Kidney (tissue), 14 donors: ENCODE measurements around the gene FOXO1. TPM values are rescaled to one million over a fixed set of nuclear protein-coding genes. Genes with fewer than 3 reads are reported as not detected.
A peak's percentile ranks its signal among the peaks of the same experiment; 100 is the strongest.

Source experiments
- DNase-seq, 5 donors: peaks; one replicate each; pipeline ENCODE4 v3.0.0-alpha.2; 2013 to 2020
- FAIRE-seq: peaks from 2 replicates; lab custom pipeline; 2012; peaks lifted over from hg19 to GRCh38; lab: Jason Lieb, UNC
- H3K27ac ChIP-seq, 2 donors: one replicate each; pipeline ENCODE4 v1.7.0; 2013; ENCODE audit warnings: low read depth in 2 of 2, low read length in 2 of 2, inconsistent platforms in 1 of 2
- H3K27me3 ChIP-seq: one replicate; pipeline ENCODE4 v1.7.1; 2013; ENCODE audit warnings: low read length, inconsistent platforms; ENCODE audit not compliant: control insufficient read depth, insufficient read depth
- H3K36me3 ChIP-seq, 3 donors: one replicate each; pipeline versions ENCODE4 v1.7.0 to v1.7.1; 2013; ENCODE audit warnings: low read length in 3 of 3, control low read depth in 1 of 3, inconsistent platforms in 1 of 3; ENCODE audit not compliant: insufficient read depth in 3 of 3, control insufficient read depth in 2 of 3
- H3K4me1 ChIP-seq, 3 donors: one replicate each; pipeline versions ENCODE4 v1.7.0 to v1.7.1; 2013; ENCODE audit warnings: low read length in 3 of 3, inconsistent platforms in 1 of 3, low read depth in 1 of 3; ENCODE audit not compliant: control insufficient read depth in 2 of 3, insufficient read depth in 2 of 3
- H3K4me3 ChIP-seq, 3 donors: one replicate each; pipeline versions ENCODE4 v1.7.0 to v1.8.1; 2013; ENCODE audit warnings: low read length in 3 of 3, control low read depth in 1 of 3, inconsistent platforms in 1 of 3
- H3K9ac ChIP-seq, 3 donors: one replicate each; pipeline versions ENCODE4 v1.7.0 to v1.7.1; 2013; ENCODE audit warnings: low read length in 3 of 3, control low read depth in 1 of 3, inconsistent platforms in 1 of 3
- H3K9me3 ChIP-seq, 3 donors: one replicate each; pipeline versions ENCODE4 v1.7.0 to v1.7.1; 2013; ENCODE audit warnings: low read length in 3 of 3, control low read depth in 1 of 3, inconsistent platforms in 1 of 3; ENCODE audit not compliant: control insufficient read depth in 2 of 3, insufficient read depth in 1 of 3
- intact Hi-C: fragments of 100-400 bp; cut with DNase I; formaldehyde crosslinking; loops from one replicate; pipeline ENCODE4 v1.11.1; 2022
- polyA plus RNA-seq: library from polyadenylated mRNA; stranded (reverse); fragments of 350-450 nt; fragmentation: Illumina TruSeq; extraction: RNeasy Lipid Tissue Mini Kit (QIAGEN cat#74804); gene quantifications from one replicate; pipeline ENCODE4 v1.2.3, GENCODE V29; 2014; ENCODE audit warnings: low read depth, low replicate concordance; ENCODE audit not compliant: insufficient read depth
- total RNA-seq: library from RNA; stranded (reverse); fragmentation: NEBNext Ultra II Directional; extraction: Animal tissue kit (Norgen Biotek cat#: 25700); gene quantifications from one replicate; pipeline ENCODE4 v1.2.1, GENCODE V29; 2021
- TF ChIP-seq, protein P1 (sequence below): IDR thresholded peaks from 3 replicates; pipeline ENCODE4 v1.5.1; 2012; ENCODE audit warnings: mild to moderate bottlenecking, moderate library complexity, borderline replicate concordance; ENCODE audit not compliant: insufficient read depth; ENCODE audit errors: extremely low read depth
- donor health status: control.
- donor health status: control.
- donor health status: control.
- donor health status: control.
- donor health status: control.
- donor health status: DM: yes; HTN: yes; CAD: no.
- donor health status: Normal renal cell carcinoma (clear cell type).

The FOXO1 gene
- total and polyA plus RNA-seq, 2 donors from 2014 or later: 8.6 to 54.6 TPM

DNA sequence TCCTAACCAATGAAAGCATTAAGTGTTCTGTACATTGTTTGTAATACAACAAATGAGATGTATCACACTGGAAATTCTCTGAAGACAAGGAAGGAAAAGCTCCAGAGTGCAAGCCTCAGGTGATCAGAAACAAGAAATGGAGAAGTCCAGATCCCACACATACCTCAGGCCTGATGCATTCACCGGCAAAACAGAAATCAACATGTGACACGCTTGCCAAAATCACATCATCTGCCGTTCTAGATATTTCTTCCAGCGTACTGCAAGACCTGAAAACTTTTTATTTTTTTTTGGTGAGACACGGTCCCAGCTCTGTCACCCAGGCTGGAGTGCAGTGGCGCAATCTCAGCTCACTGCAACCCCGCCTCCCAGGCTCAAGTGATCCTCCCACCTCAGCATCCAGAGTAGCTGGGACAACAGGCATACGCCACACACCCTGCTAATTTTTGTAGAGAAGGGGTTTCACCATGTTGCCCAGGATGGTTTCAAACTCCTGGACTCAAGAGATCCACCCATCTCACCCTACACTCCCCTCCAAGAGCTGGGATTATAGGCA, 48.6 kb downstream of the FOXO1 start:
- Histone ChIP-seq H3K27ac (no peak overlapping the region), H3K4me3 (no peak overlapping the region), H3K9ac (no peak overlapping the region), H3K9me3 (no peaks in the 10 kb centered on the region), H3K27me3 (no peaks in the 10 kb centered on the region), H3K4me1 (peaks cover 3 to 20% (median 18%) of the 10 kb centered on the region in 3 donors), H3K36me3 (no peaks in the 10 kb centered on the region)
- DNase-seq: no peak
- intact Hi-C loops: no loop called here
- TF ChIP-seq, protein P1, sequence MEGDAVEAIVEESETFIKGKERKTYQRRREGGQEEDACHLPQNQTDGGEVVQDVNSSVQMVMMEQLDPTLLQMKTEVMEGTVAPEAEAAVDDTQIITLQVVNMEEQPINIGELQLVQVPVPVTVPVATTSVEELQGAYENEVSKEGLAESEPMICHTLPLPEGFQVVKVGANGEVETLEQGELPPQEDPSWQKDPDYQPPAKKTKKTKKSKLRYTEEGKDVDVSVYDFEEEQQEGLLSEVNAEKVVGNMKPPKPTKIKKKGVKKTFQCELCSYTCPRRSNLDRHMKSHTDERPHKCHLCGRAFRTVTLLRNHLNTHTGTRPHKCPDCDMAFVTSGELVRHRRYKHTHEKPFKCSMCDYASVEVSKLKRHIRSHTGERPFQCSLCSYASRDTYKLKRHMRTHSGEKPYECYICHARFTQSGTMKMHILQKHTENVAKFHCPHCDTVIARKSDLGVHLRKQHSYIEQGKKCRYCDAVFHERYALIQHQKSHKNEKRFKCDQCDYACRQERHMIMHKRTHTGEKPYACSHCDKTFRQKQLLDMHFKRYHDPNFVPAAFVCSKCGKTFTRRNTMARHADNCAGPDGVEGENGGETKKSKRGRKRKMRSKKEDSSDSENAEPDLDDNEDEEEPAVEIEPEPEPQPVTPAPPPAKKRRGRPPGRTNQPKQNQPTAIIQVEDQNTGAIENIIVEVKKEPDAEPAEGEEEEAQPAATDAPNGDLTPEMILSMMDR: no peak
- no peak for FAIRE-seq

DNA sequence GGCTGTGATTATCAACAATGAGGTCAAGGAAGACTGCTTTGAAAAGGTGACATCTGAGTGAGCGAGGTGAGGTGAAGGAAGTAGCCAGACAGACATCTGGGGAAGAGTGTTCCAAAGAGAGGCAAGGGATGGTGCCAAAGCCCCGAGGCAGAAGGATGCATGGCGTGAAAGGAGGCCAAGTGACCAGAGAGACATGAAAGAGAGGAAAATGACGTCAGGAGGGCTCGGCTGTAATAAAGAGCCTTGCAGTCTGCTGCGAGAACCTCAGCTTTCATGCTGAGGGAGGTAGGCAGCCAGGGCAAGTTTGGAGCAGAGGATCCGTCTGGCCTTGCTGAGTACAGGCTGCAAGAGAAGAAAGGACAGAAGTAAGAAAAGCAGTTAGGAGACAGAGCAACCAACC, 50.8 kb downstream of the FOXO1 start:
- no peaks in the 10 kb centered on the region for H3K36me3 ChIP-seq
- H3K9me3 ChIP-seq: no peaks in the 10 kb centered on the region
- no peak overlapping the region for H3K27ac ChIP-seq
- H3K4me1 ChIP-seq: peaks cover 3 to 27% (median 24%) of the 10 kb centered on the region in 3 donors
- intact Hi-C loops: no loop called here
- no peaks in the 10 kb centered on the region for H3K27me3 ChIP-seq
- DNase-seq: no peak
- TF ChIP-seq, protein P1: no peak
- H3K9ac ChIP-seq: no peak overlapping the region
- no peak for FAIRE-seq
- no peak overlapping the region for H3K4me3 ChIP-seq

DNA sequence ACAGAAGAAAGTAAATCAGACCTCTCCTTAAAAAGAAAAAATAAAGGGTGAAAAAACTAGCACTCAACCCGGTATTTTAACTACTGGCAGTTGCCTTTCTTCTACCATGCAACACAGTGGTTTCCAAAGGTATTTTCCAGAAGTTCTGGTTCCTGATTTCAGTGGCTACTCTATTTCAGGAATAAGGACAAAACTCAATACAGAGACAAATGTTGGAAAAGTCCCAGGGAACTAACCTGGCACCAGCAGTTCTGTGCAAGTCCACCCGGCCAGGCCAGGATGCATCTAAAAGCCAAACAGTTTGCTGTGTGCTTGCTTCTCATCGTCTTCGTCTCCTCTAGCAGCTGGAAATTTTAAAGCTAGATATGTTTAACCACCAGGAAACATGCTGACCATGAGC, 52.5 kb downstream of the FOXO1 start:
- no peaks in the 10 kb centered on the region for H3K27me3 ChIP-seq
- FAIRE-seq (no peak), DNase-seq (no peak)
- intact Hi-C loops: no loop called here
- peak overlapping the region; percentile 27 to 59 for H3K27ac ChIP-seq
- H3K9me3 ChIP-seq: no peaks in the 10 kb centered on the region
- TF ChIP-seq, protein P1: no peak
- H3K4me1 ChIP-seq: peaks cover 3 to 27% (median 21%) of the 10 kb centered on the region in 3 donors
- no peaks in the 10 kb centered on the region for H3K36me3 ChIP-seq
- H3K9ac ChIP-seq: no peak overlapping the region
- H3K4me3 ChIP-seq: no peak overlapping the region
